A549 (cell line): ENCODE results near the gene ST8SIA1. TPM values are rescaled to one million over a fixed set of nuclear protein-coding genes. Genes with fewer than 3 reads are reported as not detected.

Experiments
- ATAC-seq, 2 experiments: fragments of 200-7000 bp in 1 of 2; fragments of >200 bp in 1 of 2; cut with Nextera tagmentation in 1 of 2; cut with Tn5 transposase in 1 of 2; 3 replicates each; pipeline versions ENCODE4 v1.8.0 to v1.9.1; 2018 to 2020; ENCODE audit warnings: mild to moderate bottlenecking in 1 of 2, moderate library complexity in 1 of 2
- CTCF ChIA-PET: fragments of 300-600 bp; sonication (Branson Sonifier 250); formaldehyde crosslinking; extraction: SDS; loops from one replicate; lab custom pipeline; 2021; ENCODE audit warnings: antibody characterized with exemption, inconsistent platforms; lab: Yijun Ruan, JAX
- POLR2A ChIA-PET: fragments of 350-600 bp; formaldehyde crosslinking; extraction: SDS; loops from one replicate; lab custom pipeline; 2021; ENCODE audit warnings: antibody characterized with exemption, inconsistent platforms; lab: Yijun Ruan, JAX
- DNase-seq, 2 experiments: peaks; one replicate each; pipeline versions ENCODE4 v3.0.0 to v3.0.0-alpha.2; 2011 to 2016; ENCODE audit warnings: low read depth in 1 of 2, low spot score in 1 of 2
- FAIRE-seq: peaks from 2 replicates; lab custom pipeline; 2011; peaks lifted over from hg19 to GRCh38; lab: Jason Lieb, UNC
- H3K27ac ChIP-seq, 2 experiments: fragments of >200 bp; sonication (Bioruptor Twin); formaldehyde crosslinking; 3 replicates each; pipeline ENCODE4 v1.5.1; 2016 to 2017
- H3K4me1 ChIP-seq: fragments of >200 bp; sonication (Bioruptor Twin); formaldehyde crosslinking; 3 replicates; pipeline ENCODE4 v1.6.1; 2016
- H3K4me2 ChIP-seq: fragments of >200 bp; sonication (Bioruptor Twin); formaldehyde crosslinking; 3 replicates; pipeline ENCODE4 v1.6.1; 2016
- H3K4me3 ChIP-seq: fragments of >200 bp; sonication (Bioruptor Twin); formaldehyde crosslinking; 3 replicates; pipeline ENCODE4 v1.5.1; 2016
- H3K9me3 ChIP-seq: fragments of >200 bp; sonication (Bioruptor Twin); formaldehyde crosslinking; 3 replicates; pipeline ENCODE4 v1.6.1; 2016
- BHLHE40 ChIP-seq: IDR thresholded peaks from 2 replicates; pipeline ENCODE4 v1.6.1; 2012; ENCODE audit warnings: low read depth, low read length, inconsistent platforms
- CBX8 ChIP-seq: fragments of 200-600 bp; sonication (generic); IDR thresholded peaks from 2 replicates; pipeline ENCODE4 v1.6.1; 2016
- CEBPB ChIP-seq, 2 experiments: fragments of >200 bp in 1 of 2; sonication (Bioruptor Twin) in 1 of 2; formaldehyde crosslinking in 1 of 2; IDR thresholded peaks; 2 replicates each; pipeline ENCODE4 v1.6.1; 2012 to 2016
- CHD2 ChIP-seq: fragments of 150-350 bp; IDR thresholded peaks from 2 replicates; pipeline ENCODE4 v1.6.1; 2014; ENCODE audit warnings: low read length; ENCODE audit not compliant: partially characterized antibody
- CHD4 ChIP-seq: fragments of 200-600 bp; sonication (generic); IDR thresholded peaks from 2 replicates; pipeline ENCODE4 v1.6.1; 2016; ENCODE audit warnings: antibody characterized with exemption, mild to moderate bottlenecking, borderline replicate concordance
- CTCF ChIP-seq: fragments of >200 bp; sonication (Bioruptor Twin); formaldehyde crosslinking; IDR thresholded peaks from 3 replicates; pipeline ENCODE4 v1.5.1; 2016
- EHF ChIP-seq: fragments of 250-450 bp; sonication (Bioruptor Pico); IDR thresholded peaks from 2 replicates; pipeline ENCODE4 v1.5.0; 2020; ENCODE audit warnings: mild to moderate bottlenecking
- EHMT2 ChIP-seq: fragments of 200-600 bp; sonication (generic); IDR thresholded peaks from 2 replicates; pipeline ENCODE4 v1.6.1; 2016; ENCODE audit warnings: antibody characterized with exemption, low read depth, mild to moderate bottlenecking, moderate library complexity
- EP300 ChIP-seq, 2 experiments: fragments of >200 bp; sonication (Bioruptor Twin); formaldehyde crosslinking; IDR thresholded peaks; 2 replicates in 1 of 2; 3 replicates in 1 of 2; pipeline ENCODE4 v1.6.1; 2016 to 2017
- FOSB ChIP-seq: fragments of 250-450 bp; sonication (Bioruptor Pico); IDR thresholded peaks from 2 replicates; pipeline ENCODE4 v1.5.0; 2020; ENCODE audit warnings: mild to moderate bottlenecking, moderate library complexity
- FOXS1 ChIP-seq: fragments of 250-450 bp; sonication (Bioruptor Pico); IDR thresholded peaks from 2 replicates; pipeline ENCODE4 v1.5.0; 2020; ENCODE audit warnings: mild to moderate bottlenecking, moderate library complexity
- GATA3 ChIP-seq: IDR thresholded peaks from 2 replicates; pipeline ENCODE4 v1.6.1; 2012; ENCODE audit warnings: borderline replicate concordance
- HDAC2 ChIP-seq: fragments of 200-600 bp; sonication (generic); IDR thresholded peaks from 2 replicates; pipeline ENCODE4 v1.6.1; 2016
- HOXB13 ChIP-seq: fragments of 250-450 bp; sonication (Bioruptor Pico); IDR thresholded peaks from 2 replicates; pipeline ENCODE4 v1.5.0; 2020; ENCODE audit warnings: low read depth, mild to moderate bottlenecking, moderate library complexity
- HOXB5 ChIP-seq: fragments of 250-450 bp; sonication (Bioruptor Pico); IDR thresholded peaks from 2 replicates; pipeline ENCODE4 v1.5.0; 2020; ENCODE audit warnings: mild to moderate bottlenecking, moderate library complexity
- JUNB ChIP-seq: fragments of >200 bp; sonication (Bioruptor Twin); formaldehyde crosslinking; IDR thresholded peaks from 2 replicates; pipeline ENCODE4 v1.6.1; 2016
- KDM5A ChIP-seq: fragments of 200-600 bp; sonication (generic); IDR thresholded peaks from 2 replicates; pipeline ENCODE4 v1.6.1; 2016; ENCODE audit warnings: antibody characterized with exemption, mild to moderate bottlenecking
- MAX ChIP-seq: IDR thresholded peaks from 2 replicates; pipeline ENCODE4 v1.6.1; 2012
- MAZ ChIP-seq: fragments of 150-350 bp; IDR thresholded peaks from 2 replicates; pipeline ENCODE4 v1.6.1; 2014; ENCODE audit warnings: antibody characterized with exemption, low read depth, low read length, borderline replicate concordance
- NPAS2 ChIP-seq: fragments of 250-450 bp; sonication (Bioruptor Pico); IDR thresholded peaks from 2 replicates; pipeline ENCODE4 v1.8.0; 2022; ENCODE audit warnings: mild to moderate bottlenecking, moderate library complexity, borderline replicate concordance
- PHF8 ChIP-seq: fragments of 200-600 bp; sonication (generic); IDR thresholded peaks from 2 replicates; pipeline ENCODE4 v1.6.1; 2016; ENCODE audit warnings: low read depth, mild to moderate bottlenecking, antibody characterized with exemption, moderate library complexity, borderline replicate concordance
- POLR2A ChIP-seq: IDR thresholded peaks from 2 replicates; pipeline ENCODE4 v1.6.1; 2012; ENCODE audit warnings: mild to moderate bottlenecking, low read length
- RARB ChIP-seq: fragments of 250-450 bp; sonication (Bioruptor Pico); IDR thresholded peaks from 2 replicates; pipeline ENCODE4 v1.8.0; 2021; ENCODE audit warnings: mild to moderate bottlenecking, moderate library complexity
- RCOR1 ChIP-seq: fragments of 150-350 bp; IDR thresholded peaks from 2 replicates; pipeline ENCODE4 v1.6.1; 2014; ENCODE audit warnings: antibody characterized with exemption, low read length, low read depth
- RNF2 ChIP-seq: fragments of 200-600 bp; sonication (generic); IDR thresholded peaks from 2 replicates; pipeline ENCODE4 v1.6.1; 2016; ENCODE audit warnings: low read depth, mild to moderate bottlenecking, antibody characterized with exemption, moderate library complexity, borderline replicate concordance
- SREBF2 ChIP-seq: fragments of 450-650 bp; IDR thresholded peaks from 2 replicates; pipeline ENCODE4 v1.6.1; 2014; ENCODE audit warnings: mild to moderate bottlenecking, moderate library complexity
- TFCP2L1 ChIP-seq: fragments of 250-450 bp; sonication (Bioruptor Pico); IDR thresholded peaks from 2 replicates; pipeline ENCODE4 v1.5.0; 2021; ENCODE audit warnings: mild to moderate bottlenecking
- TP53 ChIP-seq: fragments of 250-450 bp; sonication (Bioruptor Pico); IDR thresholded peaks from 2 replicates; pipeline ENCODE4 v1.5.0; 2021; ENCODE audit warnings: mild to moderate bottlenecking, moderate library complexity
- ZC3H11A ChIP-seq: fragments of 450-650 bp; IDR thresholded peaks from 2 replicates; pipeline ENCODE4 v1.6.1; 2014; ENCODE audit warnings: antibody characterized with exemption, mild to moderate bottlenecking
- WGBS: methylation state at CpG from one replicate; pipeline ENCODE4 v1.1.6; 2017; ENCODE audit errors: missing lambda C conversion rate; 5-methylcytosine and 5-hydroxymethylcytosine counted together
- polyA plus RNA-seq, 4 experiments: library from polyadenylated mRNA; depleted of rRNA in 3 of 4; stranded (reverse); fragments of >200 nt; fragmentation: RNase III in 1 of 4; extraction: RNeasy Plus Mini Kit Qiagen cat#74134 plus additional on column Dnase treatment in 1 of 4; gene quantifications; 2 replicates in 3 of 4; 3 replicates in 1 of 4; pipeline ENCODE4 v1.2.3, GENCODE V29; 2011 to 2017
- TF ChIP-seq, protein P1 (sequence below): fragments of 250-450 bp; sonication (Bioruptor Pico); IDR thresholded peaks from 2 replicates; pipeline ENCODE4 v1.5.0; 2020; ENCODE audit warnings: low read depth, mild to moderate bottlenecking, moderate library complexity
- TF ChIP-seq, protein P2 (sequence below): IDR thresholded peaks from 2 replicates; pipeline ENCODE4 v1.6.1; 2012

The ST8SIA1 gene
- polyA plus RNA-seq, 2 of the 4 experiments (the other 2 are of a cell fraction): 0.41 to 1.1 TPM

- CTCF ChIA-PET: interaction anchor here (1.5 kb wide), 1 partner anchor 26 kb away, joined by 3 read pairs; no protein-coding TSS in a partner anchor
- POLR2A ChIA-PET: no interaction called here
- WGBS: 49% methylated on average over 5 of the region's 5 CpGs
- no peak overlapping the region for H3K4me2 ChIP-seq
- H3K9me3 ChIP-seq: no peaks in the 10 kb centered on the region
- H3K4me3 ChIP-seq: no peak overlapping the region
- no peak for FAIRE-seq
- no peak for ATAC-seq
- TF ChIP-seq, protein P1, sequence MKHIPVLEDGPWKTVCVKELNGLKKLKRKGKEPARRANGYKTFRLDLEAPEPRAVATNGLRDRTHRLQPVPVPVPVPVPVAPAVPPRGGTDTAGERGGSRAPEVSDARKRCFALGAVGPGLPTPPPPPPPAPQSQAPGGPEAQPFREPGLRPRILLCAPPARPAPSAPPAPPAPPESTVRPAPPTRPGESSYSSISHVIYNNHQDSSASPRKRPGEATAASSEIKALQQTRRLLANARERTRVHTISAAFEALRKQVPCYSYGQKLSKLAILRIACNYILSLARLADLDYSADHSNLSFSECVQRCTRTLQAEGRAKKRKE (CRISPR knock-in tag): no peak
- no peak for TF ChIP-seq CTCF
- TF ChIP-seq HDAC2: no peak
- no peak for TF ChIP-seq CHD2
- TF ChIP-seq CBX8: no peak
- no peak for TF ChIP-seq GATA3
- no peak for TF ChIP-seq EHMT2
- no peak for DNase-seq
- H3K27ac ChIP-seq: no peak overlapping the region
- H3K4me1 ChIP-seq: no peaks in the 10 kb centered on the region
Observed at GRCh38 chr12:22360774-22361173, 26.3 kb upstream of the ST8SIA1 start.

- ATAC-seq (no peak), FAIRE-seq (no peak), DNase-seq (no peak)
- Histone ChIP-seq H3K9me3 (no peaks in the 10 kb centered on the region), H3K4me2 (no peak overlapping the region), H3K4me3 (no peak overlapping the region), H3K27ac (no peak overlapping the region), H3K4me1 (no peaks in the 10 kb centered on the region)
- TF ChIP-seq TFCP2L1: no peak
- TF ChIP-seq POLR2A: no peak
- TF ChIP-seq, protein P2, sequence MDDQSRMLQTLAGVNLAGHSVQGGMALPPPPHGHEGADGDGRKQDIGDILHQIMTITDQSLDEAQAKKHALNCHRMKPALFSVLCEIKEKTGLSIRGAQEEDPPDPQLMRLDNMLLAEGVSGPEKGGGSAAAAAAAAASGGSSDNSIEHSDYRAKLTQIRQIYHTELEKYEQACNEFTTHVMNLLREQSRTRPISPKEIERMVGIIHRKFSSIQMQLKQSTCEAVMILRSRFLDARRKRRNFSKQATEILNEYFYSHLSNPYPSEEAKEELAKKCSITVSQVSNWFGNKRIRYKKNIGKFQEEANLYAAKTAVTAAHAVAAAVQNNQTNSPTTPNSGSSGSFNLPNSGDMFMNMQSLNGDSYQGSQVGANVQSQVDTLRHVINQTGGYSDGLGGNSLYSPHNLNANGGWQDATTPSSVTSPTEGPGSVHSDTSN: no peak
- no peak for TF ChIP-seq MAX
- TF ChIP-seq GATA3: no peak
- no peak for TF ChIP-seq JUNB
- no peak for TF ChIP-seq RCOR1
- no peak for TF ChIP-seq RNF2
- TF ChIP-seq MAZ: no peak
- TF ChIP-seq TP53 (CRISPR knock-in tag): no peak
- no peak for TF ChIP-seq RARB (CRISPR knock-in tag)
- no peak for TF ChIP-seq FOSB
- no peak for TF ChIP-seq ZC3H11A
- no peak for TF ChIP-seq EHF
- no peak for TF ChIP-seq HOXB13 (CRISPR knock-in tag)
- CTCF ChIA-PET: no interaction called here
- POLR2A ChIA-PET: no interaction called here
- WGBS: 40% methylated on average over 3 of the region's 3 CpGs
Observed at GRCh38 chr12:22357531-22357930, 23.0 kb upstream of the ST8SIA1 start.

- no peak overlapping the region for H3K4me2 ChIP-seq
- H3K9me3 ChIP-seq: no peaks in the 10 kb centered on the region
- WGBS: 83% methylated on average over 1 of the region's 1 CpG
- H3K27ac ChIP-seq: no peak overlapping the region
- DNase-seq: no peak
- no peaks in the 10 kb centered on the region for H3K4me1 ChIP-seq
- ATAC-seq: no peak
- CTCF ChIA-PET: interaction anchor here (1.9 kb wide), 1 partner anchor 274 kb away, joined by 8 read pairs; no protein-coding TSS in a partner anchor
- FAIRE-seq: no peak
- no peak overlapping the region for H3K4me3 ChIP-seq
- POLR2A ChIA-PET: no interaction called here
- TF ChIP-seq CTCF: no peak
- no peak for TF ChIP-seq FOXS1 (CRISPR knock-in tag)
- TF ChIP-seq HDAC2: no peak
- TF ChIP-seq KDM5A: no peak
- TF ChIP-seq EHMT2: no peak
- TF ChIP-seq EP300 (IDR thresholded peaks at IDR 0.05): no peak
- no peak for TF ChIP-seq PHF8
- no peak for TF ChIP-seq CHD4
- TF ChIP-seq CEBPB (IDR thresholded peaks at IDR 0.05): no peak
- TF ChIP-seq, protein P1 (CRISPR knock-in tag): no peak
- TF ChIP-seq SREBF2: no peak
- TF ChIP-seq NPAS2 (CRISPR knock-in tag): no peak
- TF ChIP-seq POLR2A: no peak
- TF ChIP-seq HOXB5: no peak
- no peak for TF ChIP-seq BHLHE40
Observed at GRCh38 chr12:22356231-22356630, 21.7 kb upstream of the ST8SIA1 start.
